NT2/D1 (cell line): ENCODE results near the gene TNFRSF6B.

Experiments used
- SUZ12 ChIP-seq: IDR thresholded peaks from 2 replicates; pipeline ENCODE4 v1.6.1; 2011; ENCODE audit not compliant: insufficient read length, insufficient read depth; ENCODE audit errors: extremely low read depth
- YY1 ChIP-seq: IDR thresholded peaks from 2 replicates; pipeline ENCODE4 v1.6.1; 2011; ENCODE audit not compliant: insufficient read length, insufficient read depth
- ZNF274 ChIP-seq: IDR thresholded peaks from 2 replicates; pipeline ENCODE4 v1.6.1; 2011; ENCODE audit warnings: mild to moderate bottlenecking, low read depth, low read length

- TF ChIP-seq YY1 (no peak), ZNF274 (no peak), SUZ12 (no peak)
Observed at GRCh38 chr20:63745424-63745805, 49.0 kb downstream of the TNFRSF6B start.
